ENCODE results near the gene SIAH3.

GRCh38 chr13:45776748-45777147 lies 74.8 kb downstream of the SIAH3 start:
- TF ChIP-seq BHLHE40 (IDR thresholded peaks at IDR 0.05; ENCODE audit: borderline replicate concordance in 1 of 2, low read depth in 2 of 2, low read length in 1 of 2): no peak
- no peak for TF ChIP-seq CHD1 (IDR thresholded peaks at IDR 0.05; ENCODE audit: low read depth, low read length)
- TF ChIP-seq PML (IDR thresholded peaks at IDR 0.05; ENCODE audit: low read length): no peak
- no peak for TF ChIP-seq EZH2 (IDR thresholded peaks at IDR 0.05; ENCODE audit: borderline replicate concordance, control insufficient read depth, low read depth, low read length)

All from GM12878 (cell line).